HEK293T (cell line): Measurements from ENCODE around the gene BHMT2.

Source experiments
- ARNT ChIP-seq: fragments of 450-650 bp; IDR thresholded peaks from 2 replicates; pipeline ENCODE4 v1.6.1; 2017; ENCODE audit warnings: mild to moderate bottlenecking
- BHLHE40 ChIP-seq: fragments of 450-650 bp; IDR thresholded peaks from 2 replicates; pipeline ENCODE4 v1.6.1; 2016; ENCODE audit warnings: mild to moderate bottlenecking, moderate library complexity, borderline replicate concordance
- CTBP1 ChIP-seq: fragments of 450-650 bp; IDR thresholded peaks from 2 replicates; pipeline ENCODE4 v1.6.1; 2016; ENCODE audit warnings: borderline replicate concordance
- FOXM1 ChIP-seq: fragments of 450-650 bp; IDR thresholded peaks from 2 replicates; pipeline ENCODE4 v1.6.1; 2017; ENCODE audit warnings: mild to moderate bottlenecking, borderline replicate concordance
- HDGF ChIP-seq: fragments of 450-650 bp; IDR thresholded peaks from 2 replicates; pipeline ENCODE4 v1.6.1; 2017; ENCODE audit warnings: antibody characterized with exemption, borderline replicate concordance
- L3MBTL2 ChIP-seq: fragments of 450-650 bp; conservative IDR thresholded peaks from 2 replicates; pipeline ENCODE4 v1.6.1; 2016; ENCODE audit warnings: mild to moderate bottlenecking
- LEF1 ChIP-seq: fragments of 450-650 bp; IDR thresholded peaks from 2 replicates; pipeline ENCODE4 v1.6.1; 2017; ENCODE audit warnings: mild to moderate bottlenecking, borderline replicate concordance
- SP1 ChIP-seq: fragments of 450-650 bp; IDR thresholded peaks from 2 replicates; pipeline ENCODE4 v1.6.1; 2017
- SUZ12 ChIP-seq: fragments of 450-650 bp; IDR thresholded peaks from 2 replicates; pipeline ENCODE4 v1.6.1; 2016; ENCODE audit warnings: mild to moderate bottlenecking
- ZNF384 ChIP-seq: fragments of 450-650 bp; IDR thresholded peaks from 2 replicates; pipeline ENCODE4 v1.6.1; 2016

DNA sequence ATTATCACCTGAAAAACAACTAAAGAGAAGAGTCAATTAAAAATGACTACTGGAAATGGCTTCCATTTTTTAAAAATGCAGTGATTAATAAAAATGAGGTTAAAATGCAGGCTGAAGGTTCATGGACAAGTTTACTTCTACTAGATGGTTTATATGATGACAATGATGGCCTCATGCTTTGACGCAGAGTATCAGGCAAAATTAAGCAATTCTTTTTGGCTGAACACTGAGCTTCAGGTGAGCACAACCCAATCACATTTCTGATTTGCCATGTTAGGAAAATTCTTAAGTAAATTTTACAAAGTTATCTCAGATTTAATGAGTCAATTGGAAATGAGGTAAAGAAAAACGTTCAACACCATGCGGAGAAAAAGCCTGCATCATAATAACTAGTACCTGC is 22.4 kb upstream of the BHMT2 start:
- TF ChIP-seq FOXM1 (no peak), HDGF (no peak), BHLHE40 (no peak), SUZ12 (no peak), CTBP1 (no peak), LEF1 (no peak), ZNF384 (no peak), L3MBTL2 (no peak), ARNT (no peak), SP1 (no peak)
